ENCODE measurements around the gene SVIL.
"Not testable (repeated sequence)": the region's sequence is repeated elsewhere in the genome, so short reads cannot be mapped to it uniquely, and the experiment has no call there.

SVIL gene

DNA sequence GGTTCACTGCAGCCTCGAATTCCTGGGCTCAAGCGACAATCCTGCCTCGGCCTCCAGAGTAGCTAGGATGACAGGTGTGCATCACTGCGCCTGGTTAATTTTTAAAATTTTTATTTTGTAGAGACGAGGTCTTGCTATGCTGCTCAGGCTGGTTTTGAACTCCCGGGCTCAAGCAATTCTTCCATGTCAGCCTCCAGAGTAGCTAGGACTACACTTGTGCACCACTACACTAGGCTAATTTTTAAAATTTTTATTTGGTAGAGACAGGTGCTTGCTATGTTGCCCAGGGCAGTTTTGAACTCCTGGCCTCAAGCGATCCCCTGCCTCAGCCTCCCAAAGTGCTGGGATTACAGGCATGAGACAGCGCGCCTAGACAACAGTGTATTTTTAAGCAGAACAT lies 120.5 kb downstream of the SVIL start:
- no peak for DNase-seq
- no peaks in the 10 kb centered on the region for H3K4me1 ChIP-seq (ENCODE audit: low read length)
- no peak overlapping the region for H3K4me3 ChIP-seq (ENCODE audit: low read length)
- H3K36me3 ChIP-seq (replicated peaks; ENCODE audit: insufficient read depth, low read length) = no peaks in the 10 kb centered on the region
- H2AFZ ChIP-seq (ENCODE audit: low read length) = no peak overlapping the region
- no peak overlapping the region for H3K27ac ChIP-seq (ENCODE audit: low read length)
- no peak overlapping the region for H3K9ac ChIP-seq (ENCODE audit: low read length)
- no peaks in the 10 kb centered on the region for H3K9me3 ChIP-seq (replicated peaks; ENCODE audit: insufficient read depth, low read length)
- H3K4me2 ChIP-seq (ENCODE audit: low read depth, low read length) = no peak overlapping the region
- no peaks in the 10 kb centered on the region for H3K9me2 ChIP-seq (replicated peaks; ENCODE audit: insufficient read depth, low read length)
- no peaks in the 10 kb centered on the region for H3K79me2 ChIP-seq (ENCODE audit: low read length)
- H4K20me1 ChIP-seq (ENCODE audit: insufficient read depth, low read length) = no peaks in the 10 kb centered on the region
- no peaks in the 10 kb centered on the region for H3K27me3 ChIP-seq (replicated peaks; ENCODE audit: insufficient read depth, low read length)
- H3F3A ChIP-seq (ENCODE audit: insufficient read depth, low read length) = no peaks in the 10 kb centered on the region
- TF ChIP-seq CTCF (IDR thresholded peaks at IDR 0.05; ENCODE audit: low read length) = no peak
- no peak for TF ChIP-seq EZH2phosphoT487 (IDR thresholded peaks at IDR 0.05; ENCODE audit: low read length)
- no peak for TF ChIP-seq EZH2 (optimal IDR thresholded peaks at IDR 0.05; ENCODE audit: low read depth, low read length)

GRCh38 chr10:29512425-29512974 lies 122.3 kb downstream of the SVIL start:
- H3K27ac ChIP-seq (ENCODE audit: low read length) = no peak overlapping the region
- no peaks in the 10 kb centered on the region for H3K9me2 ChIP-seq (replicated peaks; ENCODE audit: insufficient read depth, low read length)
- H3K4me2 ChIP-seq (ENCODE audit: low read depth, low read length) = no peak overlapping the region
- H2AFZ ChIP-seq (ENCODE audit: low read length) = no peak overlapping the region
- H3K9me3 ChIP-seq (replicated peaks; ENCODE audit: insufficient read depth, low read length) = no peaks in the 10 kb centered on the region
- H3K9ac ChIP-seq (ENCODE audit: low read length) = no peak overlapping the region
- no peaks in the 10 kb centered on the region for H3K27me3 ChIP-seq (replicated peaks; ENCODE audit: insufficient read depth, low read length)
- no peaks in the 10 kb centered on the region for H3K36me3 ChIP-seq (replicated peaks; ENCODE audit: insufficient read depth, low read length)
- no peaks in the 10 kb centered on the region for H3F3A ChIP-seq (ENCODE audit: insufficient read depth, low read length)
- no peak overlapping the region for H3K4me3 ChIP-seq (ENCODE audit: low read length)
- no peak for TF ChIP-seq EZH2 (optimal IDR thresholded peaks at IDR 0.05; ENCODE audit: low read depth, low read length)
- no peak for TF ChIP-seq CTCF (IDR thresholded peaks at IDR 0.05; ENCODE audit: low read length)
- TF ChIP-seq EZH2phosphoT487 (IDR thresholded peaks at IDR 0.05; ENCODE audit: low read length) = no peak
- no peaks in the 10 kb centered on the region for H4K20me1 ChIP-seq (ENCODE audit: insufficient read depth, low read length)
- no peaks in the 10 kb centered on the region for H3K4me1 ChIP-seq (ENCODE audit: low read length)
- no peaks in the 10 kb centered on the region for H3K79me2 ChIP-seq (ENCODE audit: low read length)
- DNase-seq = no peak

- H3K9me2 ChIP-seq (replicated peaks; ENCODE audit: insufficient read depth, low read length); H3K27ac ChIP-seq (ENCODE audit: low read length); H3K36me3 ChIP-seq (replicated peaks; ENCODE audit: insufficient read depth, low read length); H3K4me2 ChIP-seq (ENCODE audit: low read depth, low read length); H3F3A ChIP-seq (ENCODE audit: insufficient read depth, low read length); H3K9ac ChIP-seq (ENCODE audit: low read length); H3K9me3 ChIP-seq (replicated peaks; ENCODE audit: insufficient read depth, low read length); H3K79me2 ChIP-seq (ENCODE audit: low read length); DNase-seq; H4K20me1 ChIP-seq (ENCODE audit: insufficient read depth, low read length); H3K4me1 ChIP-seq (ENCODE audit: low read length); H3K4me3 ChIP-seq (ENCODE audit: low read length); H3K27me3 ChIP-seq (replicated peaks; ENCODE audit: insufficient read depth, low read length); H2AFZ ChIP-seq (ENCODE audit: low read length): not testable (repeated sequence)
Observed at GRCh38 chr10:29511806-29512205, 123.0 kb downstream of the SVIL start.

DNA sequence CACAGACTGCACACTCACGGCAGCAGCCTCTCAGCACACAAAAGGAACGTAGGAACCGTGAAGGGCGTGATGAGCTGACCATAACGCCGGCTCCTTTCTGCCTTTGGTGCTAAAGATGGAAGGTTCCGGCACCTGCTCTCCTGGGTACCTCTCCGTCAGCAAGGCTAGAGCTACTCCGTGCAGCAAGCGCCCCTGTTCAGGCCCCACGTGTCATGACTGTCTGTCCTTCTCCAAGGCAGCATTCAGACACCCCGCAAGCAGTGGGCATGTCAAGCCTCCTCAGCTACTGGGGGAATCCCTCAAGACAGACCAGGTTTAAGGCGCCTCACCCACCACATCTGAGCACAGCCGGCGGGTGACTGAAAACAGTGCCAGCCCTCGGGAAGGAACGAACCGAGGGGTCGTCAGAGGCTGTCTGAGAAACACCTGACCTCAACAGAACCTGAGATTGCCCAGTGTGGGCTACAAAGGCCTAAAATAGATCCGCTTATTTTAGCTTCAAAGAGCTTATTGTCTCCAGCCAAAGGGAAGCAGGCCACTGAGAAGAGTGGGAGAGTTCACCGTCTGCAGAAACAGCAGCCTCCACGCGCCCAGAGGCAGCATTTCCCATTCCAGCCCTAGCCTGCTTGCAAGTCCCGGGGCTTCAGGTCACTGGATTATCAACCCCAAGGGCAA lies 124.2 kb downstream of the SVIL start:
- H3K36me3 ChIP-seq (replicated peaks; ENCODE audit: insufficient read depth, low read length); H3K4me3 ChIP-seq (ENCODE audit: low read length); H3K4me2 ChIP-seq (ENCODE audit: low read depth, low read length); H3K27me3 ChIP-seq (replicated peaks; ENCODE audit: insufficient read depth, low read length); H4K20me1 ChIP-seq (ENCODE audit: insufficient read depth, low read length); H3F3A ChIP-seq (ENCODE audit: insufficient read depth, low read length); H3K79me2 ChIP-seq (ENCODE audit: low read length); H3K9ac ChIP-seq (ENCODE audit: low read length); H2AFZ ChIP-seq (ENCODE audit: low read length); H3K9me3 ChIP-seq (replicated peaks; ENCODE audit: insufficient read depth, low read length); H3K27ac ChIP-seq (ENCODE audit: low read length); DNase-seq; H3K4me1 ChIP-seq (ENCODE audit: low read length); H3K9me2 ChIP-seq (replicated peaks; ENCODE audit: insufficient read depth, low read length): not testable (repeated sequence)

Data from MM.1S (cell line).